HepG2 (cell line): Measurements from ENCODE around the gene RAD51AP1. TPM values are rescaled to one million over a fixed set of nuclear protein-coding genes. Genes with fewer than 3 reads are reported as not detected.

Experiments used
- EEA1 ChIP-seq: sonication (generic); formaldehyde crosslinking; IDR thresholded peaks from 2 replicates; pipeline ENCODE4 v1.5.1; 2020; ENCODE audit warnings: mild to moderate bottlenecking, missing genetic modification reagents, borderline replicate concordance
- GPN1 ChIP-seq: sonication (generic); formaldehyde crosslinking; IDR thresholded peaks from 2 replicates; pipeline ENCODE4 v1.5.1; 2020; ENCODE audit warnings: missing genetic modification reagents, borderline replicate concordance
- HNRNPK ChIP-seq: fragments of 200-400 bp; formaldehyde crosslinking; IDR thresholded peaks from 2 replicates; pipeline ENCODE4 v1.6.1; 2018; ENCODE audit warnings: low read length, low read depth, moderate library complexity, mild to moderate bottlenecking; ENCODE audit not compliant: poor library complexity, severe bottlenecking
- IRF2 ChIP-seq: IDR thresholded peaks from 2 replicates; pipeline ENCODE4 v1.6.1; 2018; ENCODE audit warnings: missing genetic modification reagents, missing compliant biosample characterization
- KDM4B ChIP-seq: sonication (generic); formaldehyde crosslinking; IDR thresholded peaks from 2 replicates; pipeline ENCODE4 v1.4.0; 2020; ENCODE audit warnings: missing genetic modification reagents
- MLLT10 ChIP-seq: sonication (generic); formaldehyde crosslinking; IDR thresholded peaks from 2 replicates; pipeline ENCODE4 v1.4.0; 2020; ENCODE audit warnings: missing genetic modification reagents
- RFXANK ChIP-seq: IDR thresholded peaks from 2 replicates; pipeline ENCODE4 v1.6.1; 2016
- TMF1 ChIP-seq: sonication (generic); formaldehyde crosslinking; IDR thresholded peaks from 2 replicates; pipeline ENCODE4 v1.8.1; 2022; ENCODE audit warnings: low read depth, missing genetic modification reagents
- ZBTB4 ChIP-seq: sonication (generic); formaldehyde crosslinking; IDR thresholded peaks from 2 replicates; pipeline ENCODE4 v1.4.0; 2020; ENCODE audit warnings: missing genetic modification reagents, mild to moderate bottlenecking, borderline replicate concordance
- ZFP91 ChIP-seq: sonication (generic); formaldehyde crosslinking; IDR thresholded peaks from 2 replicates; pipeline ENCODE4 v1.9.0; 2022; ENCODE audit warnings: missing genetic modification reagents, mild to moderate bottlenecking, borderline replicate concordance
- ZNF318 ChIP-seq: sonication (generic); formaldehyde crosslinking; IDR thresholded peaks from 2 replicates; pipeline ENCODE4 v1.4.0; 2020; ENCODE audit warnings: mild to moderate bottlenecking, missing genetic modification reagents
- ZNF33B ChIP-seq: sonication (generic); formaldehyde crosslinking; IDR thresholded peaks from 2 replicates; pipeline ENCODE4 v1.5.1; 2020; ENCODE audit warnings: mild to moderate bottlenecking, missing genetic modification reagents
- ZNF496 ChIP-seq: sonication (generic); formaldehyde crosslinking; IDR thresholded peaks from 2 replicates; pipeline ENCODE4 v1.8.1; 2023; ENCODE audit warnings: mild to moderate bottlenecking, moderate library complexity, missing genetic modification reagents; ENCODE audit not compliant: insufficient replicate concordance
- ZNF678 ChIP-seq: sonication (generic); formaldehyde crosslinking; IDR thresholded peaks from 2 replicates; pipeline ENCODE4 v1.4.0; 2020; ENCODE audit warnings: mild to moderate bottlenecking, missing genetic modification reagents
- ZNF839 ChIP-seq: sonication (generic); formaldehyde crosslinking; IDR thresholded peaks from 2 replicates; pipeline ENCODE4 v1.4.0; 2020; ENCODE audit warnings: missing genetic modification reagents, mild to moderate bottlenecking, borderline replicate concordance
- polyA plus RNA-seq, 8 experiments: library from polyadenylated mRNA; depleted of rRNA in 3 of 8; stranded (reverse) in 7 of 8; unstranded in 1 of 8; fragments of >200 nt; fragmentation: Illumina TruSeq in 4 of 8; extraction: Trizol in 4 of 8; gene quantifications; 2 replicates each; pipeline versions ENCODE4 v1.2.1 to v1.2.3, GENCODE V29; 2011 to 2016; ENCODE audit warnings: low read depth in 4 of 8, missing spikeins in 1 of 8, mixed read lengths in 1 of 8; ENCODE audit not compliant: insufficient read depth in 1 of 8
- total RNA-seq, 5 experiments: library from RNA; depleted of rRNA; stranded (reverse); fragments of >200 nt; fragmentation: Illumina TruSeq; extraction: Trizol; gene quantifications; 2 replicates each; pipeline ENCODE4 v1.2.3, GENCODE V29; 2016; ENCODE audit warnings: low read depth in 1 of 5

The RAD51AP1 gene
- total and polyA plus RNA-seq, 2 of the 13 experiments (the other 11 are each of a cell fraction or from before 2014, with no cell fraction given): 16.6 to 49.3 TPM

GRCh38 chr12:4538207-4539160, at the start of gene RAD51AP1 (continued):
- no peak for TF ChIP-seq ZNF318 (CRISPR knock-in tag)
- 0 out of 2 replicates have a peak, but pooled peaks have one; percentile 29 for TF ChIP-seq ZNF678
- TF ChIP-seq ZBTB4 (CRISPR knock-in tag): no peak
- no peak for TF ChIP-seq GPN1 (CRISPR knock-in tag)
- TF ChIP-seq ZNF33B (CRISPR knock-in tag): no peak
- TF ChIP-seq KDM4B (CRISPR knock-in tag): no peak
- no peak for TF ChIP-seq ZNF496 (CRISPR knock-in tag)
- no peak for TF ChIP-seq MLLT10
- 0 out of 2 replicates have a peak, but pooled peaks have one; percentile 24 for TF ChIP-seq IRF2 (CRISPR knock-in tag)
- TF ChIP-seq EEA1 (CRISPR knock-in tag): no peak
- no peak for TF ChIP-seq ZNF839 (CRISPR knock-in tag)
- TF ChIP-seq TMF1 (CRISPR knock-in tag): no peak
- TF ChIP-seq HNRNPK: no peak
- peak; percentile 55; the same call in 1 of the 2 replicates for TF ChIP-seq ZFP91 (CRISPR knock-in tag)
- no peak; the same call in 1 of the 2 replicates for TF ChIP-seq RFXANK (CRISPR knock-in tag)
